ENCODE results near the gene SERTAD4.
"Not testable (repeated sequence)": the region's sequence is repeated elsewhere in the genome, so short reads cannot be mapped to it uniquely, and the experiment has no call there.

Gene SERTAD4

DNA sequence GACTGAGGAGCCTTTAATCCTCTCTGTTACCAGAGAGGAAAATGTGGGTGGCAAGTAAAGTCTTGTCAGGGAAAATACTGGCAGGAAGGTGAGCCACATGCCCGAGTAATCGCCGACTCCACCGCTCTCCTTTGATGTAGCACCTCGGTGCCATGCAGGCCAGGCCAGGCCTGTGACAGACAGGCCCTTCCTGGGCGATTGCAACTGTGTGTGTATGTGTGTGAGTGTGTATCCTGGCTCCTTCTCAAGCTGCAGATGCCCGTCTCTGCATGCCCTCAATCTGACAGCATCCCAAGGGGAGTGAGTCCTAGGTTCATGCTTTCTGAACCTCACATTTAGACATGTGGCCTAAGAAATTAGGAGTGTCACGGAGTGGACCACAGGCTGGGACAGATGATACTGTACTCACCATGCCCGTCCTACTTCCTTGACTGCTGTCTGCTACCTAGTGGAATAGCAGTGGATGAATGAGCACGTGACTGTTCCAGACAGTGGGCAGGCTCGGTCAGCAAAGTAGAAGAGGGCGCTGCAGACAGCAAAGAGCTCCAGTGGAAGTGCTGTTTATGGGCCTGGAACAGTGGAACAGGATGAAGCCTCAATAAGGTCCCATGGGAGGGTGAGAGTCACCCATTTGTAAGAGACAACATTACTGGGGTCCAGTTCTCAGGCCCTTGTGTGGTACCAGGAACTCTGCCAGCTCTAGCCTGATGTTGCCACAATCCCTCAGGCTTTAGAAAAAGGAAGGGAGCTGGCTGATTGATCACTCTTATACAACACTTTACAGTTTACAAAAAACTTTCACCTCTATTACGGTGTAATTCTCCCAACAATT is 25.3 kb downstream of the SERTAD4 start:
- in situ Hi-C loops (cut with HindIII; ENCODE audit: low sequenced_read_pairs) = no loop called here

DNA sequence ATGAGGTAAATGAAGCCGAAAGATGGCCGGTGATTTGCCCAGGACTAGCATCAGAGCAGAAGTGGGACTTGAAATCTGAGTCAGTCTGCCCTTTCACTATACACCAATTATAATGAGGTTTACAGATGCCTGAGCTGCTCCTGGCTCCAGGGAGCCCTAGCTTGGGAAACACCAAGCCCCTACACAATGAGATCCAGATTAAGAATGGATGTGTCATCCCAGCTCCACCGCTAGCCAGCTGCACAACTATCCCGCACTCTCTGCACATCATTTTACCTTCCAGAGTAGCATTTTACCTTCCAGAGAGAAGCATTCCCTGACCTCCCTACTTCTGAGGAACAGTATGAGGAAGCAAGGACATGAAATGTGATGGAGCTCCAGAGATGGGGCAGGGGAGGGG is 27.0 kb downstream of the SERTAD4 start:
- in situ Hi-C loops (cut with HindIII; ENCODE audit: low sequenced_read_pairs) = no loop called here

DNA sequence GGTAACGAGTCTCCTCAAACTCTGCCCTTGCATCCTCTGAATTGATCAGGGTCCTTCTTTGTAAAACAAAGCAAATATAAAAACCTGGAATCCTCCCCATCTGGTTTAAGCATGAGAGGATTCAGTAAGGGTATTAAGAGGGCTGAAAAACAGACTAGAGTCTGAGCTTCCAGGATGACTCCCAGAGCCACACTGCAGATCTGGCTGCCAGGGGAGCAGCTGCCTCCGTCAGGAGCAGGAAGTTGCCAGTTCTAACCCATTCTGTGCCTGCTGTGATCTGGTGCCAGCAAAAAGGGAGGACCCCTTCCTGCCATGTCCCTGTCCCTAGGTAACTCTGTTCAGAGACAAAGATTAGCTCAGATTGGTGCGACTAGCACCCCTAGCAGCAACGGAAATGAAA is 27.5 kb downstream of the SERTAD4 start:
- in situ Hi-C loops (cut with HindIII; ENCODE audit: low sequenced_read_pairs) = no loop called here

DNA sequence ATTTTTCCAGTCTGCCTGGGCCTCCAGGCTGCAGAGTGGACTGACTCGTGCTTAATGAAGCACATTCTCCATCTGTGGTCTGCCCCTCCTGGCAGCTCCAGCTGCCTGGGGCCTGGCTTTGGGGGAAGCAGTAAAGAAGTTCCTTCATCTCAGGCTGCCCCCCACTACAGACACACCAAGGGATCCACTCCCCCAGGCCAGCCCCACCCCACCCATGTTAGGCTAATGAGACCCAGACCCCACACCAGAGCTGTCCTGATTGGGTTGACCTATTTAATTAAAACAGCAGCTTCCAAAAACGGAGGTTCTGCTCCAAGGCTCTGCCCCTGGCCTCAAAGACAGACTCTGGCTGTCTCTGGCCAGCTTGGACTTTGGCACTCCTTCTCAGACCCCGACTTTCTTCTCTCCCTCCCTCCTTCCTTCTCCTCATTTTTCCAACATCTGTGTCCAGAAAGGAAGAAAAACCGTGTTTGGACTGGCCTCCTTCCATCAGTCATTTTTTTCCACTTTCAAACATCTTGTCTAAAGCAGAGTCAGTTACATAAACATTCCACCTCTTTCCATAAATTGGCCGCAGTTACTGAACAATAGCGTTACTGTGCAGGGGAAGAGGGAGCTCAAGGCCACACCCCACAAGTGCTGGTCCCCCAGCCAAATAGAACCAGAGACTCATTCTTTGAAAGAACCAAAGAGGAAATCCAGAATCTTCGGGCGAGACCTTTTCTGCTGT is 29.7 kb downstream of the SERTAD4 start:
- in situ Hi-C loops (cut with HindIII; ENCODE audit: low sequenced_read_pairs) = no loop called here

DNA sequence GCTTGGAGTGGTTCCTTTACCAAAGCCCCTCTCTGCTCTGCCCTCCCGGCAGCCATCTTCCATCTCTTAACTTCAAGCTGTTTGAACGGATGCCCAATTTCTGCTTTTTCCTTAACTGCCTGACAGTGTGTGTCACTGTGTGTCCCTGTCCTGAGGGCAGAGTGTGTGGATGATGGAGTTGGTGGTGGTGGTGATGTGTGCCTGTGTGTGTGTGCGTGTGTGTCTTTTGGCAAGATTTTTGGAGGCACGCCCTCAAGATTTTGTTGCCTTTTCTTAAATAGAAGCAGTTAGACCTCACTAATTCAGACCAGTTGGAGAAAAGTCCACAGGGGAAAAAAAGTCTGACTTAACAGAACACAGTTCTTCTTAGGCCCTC is 30.3 kb downstream of the SERTAD4 start:
- in situ Hi-C loops (cut with HindIII; ENCODE audit: low sequenced_read_pairs) = no loop called here

DNA sequence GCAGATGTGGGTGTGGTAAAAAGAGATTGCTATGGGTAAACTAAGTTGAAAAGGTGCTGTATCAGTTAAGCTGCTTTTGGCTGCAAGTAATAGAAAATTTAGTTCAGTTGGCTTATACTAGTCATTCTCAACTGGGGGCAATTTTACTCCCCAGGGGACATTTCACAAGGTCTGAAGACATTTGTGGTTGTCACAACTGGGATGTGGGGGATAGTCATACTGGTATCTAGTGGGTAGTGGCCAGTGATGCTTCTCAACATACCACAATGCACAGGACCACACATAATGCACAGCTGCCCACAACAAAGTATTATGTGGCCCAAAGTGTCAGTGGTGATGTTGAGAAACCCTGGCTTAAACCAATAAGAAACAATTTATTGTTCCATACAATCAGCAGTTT is 31.4 kb downstream of the SERTAD4 start:
- in situ Hi-C loops (cut with HindIII; ENCODE audit: low sequenced_read_pairs) = no loop called here

DNA sequence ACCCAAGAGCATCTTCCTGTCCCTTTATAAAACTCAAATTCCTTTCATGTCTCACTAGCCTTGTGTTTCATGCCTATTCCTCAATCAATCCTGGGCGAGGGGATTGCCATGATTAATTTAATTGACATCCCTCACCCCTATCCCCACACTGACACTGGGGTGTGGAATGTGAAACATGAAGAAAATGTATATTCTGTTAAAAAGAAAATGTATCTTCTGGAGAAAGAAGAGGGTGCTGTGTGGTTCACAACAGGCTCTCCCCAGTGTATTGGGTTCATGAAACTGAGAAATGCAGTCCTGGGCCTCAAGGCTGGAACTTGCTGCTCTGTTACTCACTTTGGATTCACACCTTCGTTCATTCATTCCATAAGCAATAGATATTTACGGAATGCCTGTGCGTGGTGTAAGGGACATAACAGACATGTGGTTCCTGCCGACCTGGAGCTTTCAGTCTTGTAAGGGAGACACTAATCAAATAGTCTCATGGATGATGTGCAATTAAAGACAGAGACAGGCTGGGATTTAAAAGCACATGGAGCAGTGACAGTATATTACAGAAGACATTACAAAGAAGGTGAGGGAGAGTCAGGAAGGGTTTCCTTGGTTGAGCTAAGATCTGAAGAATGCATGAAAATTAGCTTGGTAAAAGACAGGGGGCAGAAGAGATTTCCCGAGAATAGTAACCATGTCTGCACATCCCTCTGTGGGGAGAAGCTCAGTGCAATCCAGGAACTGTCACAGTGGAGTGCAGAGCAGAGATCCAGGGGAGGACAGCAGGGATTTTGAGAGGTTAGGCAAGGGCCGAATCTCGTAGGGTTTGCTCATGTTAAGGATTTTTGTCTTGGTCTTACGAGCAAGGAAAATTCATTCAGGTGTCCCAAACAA is 32.1 kb downstream of the SERTAD4 start:
- in situ Hi-C loops (cut with HindIII; ENCODE audit: low sequenced_read_pairs) = no loop called here

DNA sequence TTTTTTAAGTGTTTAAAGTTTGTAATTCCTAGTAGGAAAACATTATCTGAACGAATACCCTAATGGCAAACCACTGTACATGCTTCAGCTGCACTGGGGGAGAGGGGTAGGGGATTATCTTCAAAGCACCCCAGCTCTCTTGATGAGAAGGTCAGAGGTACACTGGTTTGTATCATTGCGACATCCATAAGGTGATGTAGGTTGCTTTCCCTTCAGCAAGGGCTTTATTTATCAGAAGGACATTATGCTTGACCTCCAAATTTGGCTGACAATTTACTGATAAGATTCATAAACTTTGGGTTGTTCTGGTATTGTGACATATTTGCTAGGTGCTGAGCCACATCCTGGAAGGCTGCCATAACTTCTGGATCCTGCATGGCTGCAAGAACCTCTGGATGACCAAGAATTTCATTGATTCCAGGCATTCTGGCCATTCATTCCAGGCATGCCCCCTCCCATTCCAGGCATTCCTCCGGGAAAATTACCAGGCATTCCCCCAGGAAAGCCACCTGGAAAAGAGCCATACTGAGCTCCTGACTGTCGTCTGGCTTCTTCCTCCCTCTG is 32.9 kb downstream of the SERTAD4 start:
- in situ Hi-C loops (cut with HindIII; ENCODE audit: low sequenced_read_pairs) = not testable (repeated sequence)

DNA sequence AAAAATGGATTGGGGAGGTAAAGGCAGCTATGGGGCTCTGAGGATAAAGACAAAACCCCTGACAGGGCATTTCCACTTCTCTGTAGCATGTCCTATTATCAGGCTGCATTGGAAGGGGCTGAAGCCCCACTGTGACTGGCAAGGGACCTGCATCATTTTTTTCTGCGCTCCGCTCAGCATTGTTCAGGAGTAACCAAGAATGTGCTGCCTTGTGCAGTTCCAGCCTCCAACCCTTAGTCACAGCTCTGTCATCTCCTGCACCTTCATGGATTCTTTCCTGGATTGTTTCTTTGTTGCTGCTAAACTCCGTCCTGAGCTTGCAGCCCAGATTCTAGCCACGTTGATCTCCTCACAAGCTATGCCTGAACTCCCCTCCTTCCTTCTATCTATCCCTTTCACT is 37.4 kb downstream of the SERTAD4 start:
- in situ Hi-C loops (cut with HindIII; ENCODE audit: low sequenced_read_pairs) = no loop called here

DNA sequence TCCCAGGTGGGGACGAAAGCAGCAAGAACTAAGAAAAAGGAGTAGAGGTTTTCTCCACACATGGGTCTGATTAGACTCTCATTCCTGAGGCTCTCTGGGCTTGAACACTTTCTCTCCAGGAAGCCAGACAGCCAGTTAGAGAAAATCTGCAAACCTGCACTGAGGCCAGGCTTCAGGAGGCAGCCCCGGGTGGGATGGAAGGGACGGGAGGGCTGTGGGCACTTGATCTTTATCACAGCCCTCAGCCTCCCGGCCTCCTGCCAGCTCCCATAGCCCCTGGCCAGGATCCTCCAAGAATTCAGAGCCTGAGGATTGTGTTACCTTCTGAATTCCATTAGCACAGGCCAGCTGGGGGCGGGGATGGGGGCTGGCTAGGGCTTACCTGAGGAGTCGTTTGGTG is 40.1 kb downstream of the SERTAD4 start:
- in situ Hi-C loops (cut with HindIII; ENCODE audit: low sequenced_read_pairs) = no loop called here

DNA sequence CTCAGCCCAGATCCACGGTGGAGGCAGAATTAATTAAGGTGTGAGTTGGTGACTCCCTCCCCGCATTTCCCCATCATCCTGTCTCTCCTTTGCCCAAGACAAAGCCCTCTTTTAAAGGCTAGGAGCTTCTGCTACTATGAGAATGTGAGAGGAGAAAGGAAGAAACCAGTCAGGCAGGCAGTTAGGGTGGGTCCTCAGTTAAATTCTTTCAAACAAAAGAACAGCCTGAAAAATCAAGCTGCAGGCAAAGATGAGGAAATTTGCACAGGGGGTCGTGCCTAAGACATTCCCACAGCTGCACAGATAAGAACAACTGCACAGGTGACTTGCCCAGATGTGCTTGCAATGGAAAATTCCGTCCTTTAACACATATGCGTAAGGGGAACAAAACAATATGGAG is 47.6 kb downstream of the SERTAD4 start:
- in situ Hi-C loops (cut with HindIII; ENCODE audit: low sequenced_read_pairs) = no loop called here

DNA sequence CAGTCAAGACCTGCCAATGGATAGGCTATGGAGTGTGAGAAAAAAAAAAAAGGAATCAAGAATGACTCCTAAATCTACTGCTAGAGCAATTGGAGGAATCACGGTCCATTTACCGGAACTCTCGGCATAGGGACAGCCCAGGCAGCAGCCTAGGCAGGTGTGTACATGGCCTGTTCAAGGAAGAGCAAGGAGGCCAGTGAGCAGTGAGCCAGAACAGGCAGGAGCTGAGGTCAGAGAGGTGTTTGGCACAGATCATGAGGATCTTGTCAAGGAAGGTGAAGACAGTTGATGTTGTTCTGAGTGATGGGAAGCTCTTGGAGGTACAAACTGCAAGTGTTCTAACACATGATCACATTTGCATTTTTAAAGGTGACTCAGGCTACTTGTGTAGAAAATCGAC is 55.5 kb downstream of the SERTAD4 start:
- in situ Hi-C loops (cut with HindIII; ENCODE audit: low sequenced_read_pairs) = no loop called here

DNA sequence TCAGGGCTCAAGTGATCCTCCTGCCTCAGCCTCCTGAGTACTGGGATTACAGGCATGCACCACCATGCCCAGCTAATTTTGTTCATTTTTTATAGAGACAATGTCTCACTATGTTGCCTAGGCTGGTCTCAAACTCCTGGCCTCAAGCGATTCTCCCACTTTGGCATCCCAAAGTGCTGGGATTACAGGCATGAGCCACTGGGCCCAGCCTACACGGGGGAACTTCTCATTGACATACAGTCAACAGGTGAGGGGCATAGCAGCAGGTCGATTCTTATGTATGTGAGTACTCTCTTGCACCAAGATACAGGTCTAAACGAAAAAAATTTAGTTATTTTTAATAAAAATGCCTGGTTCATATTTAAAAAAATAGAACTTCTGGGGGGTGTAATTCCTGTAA is 56.7 kb downstream of the SERTAD4 start:
- in situ Hi-C loops (cut with HindIII; ENCODE audit: low sequenced_read_pairs) = no loop called here

DNA sequence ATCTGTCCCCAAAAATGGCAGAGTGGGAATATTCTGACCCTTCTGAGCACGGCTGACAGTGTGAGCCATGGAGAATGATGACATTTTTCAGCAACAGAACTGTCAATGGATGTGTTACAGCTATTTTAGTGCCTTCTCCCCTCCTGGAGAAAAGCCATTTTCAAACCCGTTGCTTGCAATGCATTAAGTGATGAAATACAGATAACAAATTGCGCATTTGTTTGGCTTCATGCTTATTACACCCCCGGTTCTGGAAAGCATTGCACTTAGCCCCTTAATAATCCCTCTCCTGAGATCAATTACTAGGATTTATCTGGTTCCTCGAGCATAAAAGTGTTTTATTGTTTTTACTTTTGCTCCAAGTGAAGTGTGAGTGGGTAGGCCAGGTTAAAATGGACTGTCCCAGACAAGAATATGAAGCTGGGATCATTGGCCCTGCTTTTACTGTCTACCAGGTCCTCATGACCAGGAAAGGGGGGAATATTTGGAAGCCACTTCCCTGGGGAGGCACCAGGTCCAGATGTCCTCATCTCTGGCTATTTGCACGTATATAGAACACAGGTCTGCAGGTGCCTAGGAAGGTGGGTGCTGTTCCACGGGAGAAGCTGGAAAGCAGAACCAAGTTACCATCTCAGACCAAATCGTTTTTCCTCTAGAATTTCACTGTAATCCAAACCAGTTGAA is 58.6 kb downstream of the SERTAD4 start:
- in situ Hi-C loops (cut with HindIII; ENCODE audit: low sequenced_read_pairs) = no loop called here

DNA sequence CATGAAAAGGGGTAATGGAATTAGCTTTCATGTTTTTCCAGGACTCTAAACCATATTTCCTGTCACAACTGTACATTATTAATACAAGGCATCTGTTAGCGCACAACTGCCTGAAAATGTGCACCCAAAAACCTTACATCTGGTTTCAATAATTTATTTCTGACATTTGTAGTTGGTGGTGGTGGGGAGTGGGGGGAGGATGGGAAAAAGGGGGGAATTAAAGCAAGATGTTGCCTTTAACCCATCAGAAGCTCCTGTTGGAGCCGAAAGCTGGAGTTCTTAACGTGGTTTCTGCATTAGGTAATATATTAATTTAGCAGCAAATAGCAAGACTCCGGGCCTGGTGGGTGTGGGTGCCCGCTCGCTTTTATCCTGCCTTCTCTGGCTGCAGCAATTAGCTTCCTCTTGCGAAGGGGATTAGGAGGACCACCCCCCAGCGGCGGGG is 59.2 kb downstream of the SERTAD4 start:
- in situ Hi-C loops (cut with HindIII; ENCODE audit: low sequenced_read_pairs) = no loop called here

DNA sequence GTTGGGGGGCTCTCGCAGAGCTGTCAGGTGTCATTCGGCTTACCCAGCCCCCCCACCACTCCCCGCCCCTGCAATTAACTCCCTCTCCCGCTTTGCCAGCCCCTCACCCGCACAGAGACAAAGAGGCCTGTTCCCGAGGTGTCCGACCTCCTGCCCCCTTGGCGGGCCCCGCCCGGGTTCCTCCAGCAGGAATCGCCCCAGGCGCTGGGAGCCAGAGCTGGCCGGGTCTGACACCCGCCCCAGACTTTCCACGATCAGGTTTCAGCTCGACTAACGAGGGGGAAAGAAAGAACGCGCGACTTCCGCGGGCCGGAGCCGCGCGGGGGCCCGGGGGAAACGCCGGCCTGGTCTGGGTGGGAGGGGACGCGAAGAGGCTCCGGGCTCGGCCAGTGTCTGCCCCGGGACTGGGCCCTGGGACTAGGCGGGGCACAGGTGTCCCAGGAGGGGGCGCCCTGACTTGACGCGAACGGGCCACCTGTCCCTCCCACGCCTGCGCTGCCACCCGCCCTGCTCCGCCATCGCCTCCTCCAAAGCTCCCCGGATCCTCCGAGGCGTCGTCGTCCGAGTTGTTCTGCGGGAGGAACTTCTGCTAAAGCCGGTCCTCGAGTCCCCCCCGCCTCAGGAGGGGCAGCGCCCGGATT is 59.8 kb downstream of the SERTAD4 start:
- in situ Hi-C loops (cut with HindIII; ENCODE audit: low sequenced_read_pairs) = no loop called here

DNA sequence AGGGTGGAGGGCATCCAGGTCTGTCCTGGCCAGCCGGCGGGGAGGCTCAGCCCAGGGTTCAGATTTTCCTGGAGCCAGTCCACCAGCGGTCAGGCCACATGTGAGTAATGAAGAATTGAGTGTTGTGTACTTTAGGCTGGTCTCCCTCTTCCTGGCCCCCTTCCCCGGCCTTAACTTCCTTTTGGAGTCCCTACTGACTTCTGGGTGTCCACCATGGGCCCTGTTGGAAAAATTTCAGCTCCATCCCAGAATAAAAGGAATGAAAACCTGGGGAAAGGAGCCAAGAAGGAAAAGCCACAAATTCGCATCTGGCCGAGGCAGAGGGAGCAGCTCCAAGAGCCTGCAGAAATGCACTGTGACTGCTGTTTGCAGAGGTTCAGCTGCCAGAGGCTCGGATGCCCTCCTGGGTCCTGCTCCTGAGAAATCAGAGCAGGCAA is 60.6 kb downstream of the SERTAD4 start:
- in situ Hi-C loops (cut with HindIII; ENCODE audit: low sequenced_read_pairs) = no loop called here

DNA sequence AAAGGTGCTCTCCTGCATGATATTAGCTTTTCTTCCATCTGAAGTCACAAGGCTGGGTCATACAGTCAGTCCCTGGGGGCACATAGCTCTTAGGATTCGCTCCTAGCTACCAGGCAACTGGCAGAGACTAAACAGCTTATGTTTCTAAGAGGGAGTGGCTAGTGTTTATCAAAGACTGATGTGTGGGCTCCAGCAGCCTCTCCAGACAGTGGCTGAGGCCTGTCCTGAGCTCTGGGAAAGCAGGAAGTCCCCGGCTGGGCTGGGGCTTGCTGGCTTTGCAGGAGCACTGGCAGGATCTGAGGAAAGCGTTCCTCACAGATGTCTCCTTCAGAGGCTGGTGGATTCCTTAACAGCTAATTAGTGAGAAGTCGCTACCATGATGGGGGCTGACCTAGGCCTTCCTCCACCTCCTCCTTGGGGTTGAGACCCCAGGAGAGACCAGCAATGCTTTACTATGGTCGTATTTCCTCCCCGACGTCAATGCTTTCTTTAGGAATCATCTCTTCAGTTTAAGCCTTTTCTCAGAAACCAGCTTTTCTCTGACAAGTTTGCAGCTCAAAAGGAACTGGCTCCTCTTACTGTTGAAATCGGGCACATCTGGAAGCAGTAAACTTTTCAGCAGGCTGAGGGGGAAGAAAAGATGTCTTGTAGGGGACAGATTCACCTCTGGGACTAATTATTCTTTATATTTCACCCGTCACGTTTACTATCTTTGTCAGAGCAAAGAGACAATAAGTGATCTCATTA is 62.6 kb downstream of the SERTAD4 start:
- in situ Hi-C loops (cut with HindIII; ENCODE audit: low sequenced_read_pairs) = no loop called here

Data from DLD1 (cell line).